CD4-positive, CD25-positive, alpha-beta regulatory T cell (primary cell): ENCODE results near the gene RIPOR2. TPM values are rescaled to one million over a fixed set of nuclear protein-coding genes. Genes with fewer than 3 reads are reported as not detected.

Source experiments
- ATAC-seq, 2 donors: fragments of 150-1000 bp; cut with Tn5 transposase; one replicate each; pipeline ENCODE4 v1.10.0; 2021; ENCODE audit warnings: low read depth in 2 of 2, moderate number of reproducible peaks in 2 of 2, moderate library complexity in 1 of 2
- DNase-seq, 3 donors: peaks; one replicate each; pipeline versions ENCODE4 v3.0.0 to v3.0.0-alpha.2; 2012 to 2022; ENCODE audit warnings: mixed read lengths in 1 of 3
- H3K27ac ChIP-seq: one replicate; pipeline ENCODE4 v1.7.0; 2013; ENCODE audit warnings: mild to moderate bottlenecking, low read length; ENCODE audit not compliant: insufficient read depth, poor library complexity, severe bottlenecking
- H3K27me3 ChIP-seq: one replicate; pipeline ENCODE4 v1.7.0; 2013; ENCODE audit warnings: low read length; ENCODE audit not compliant: control insufficient read depth, insufficient read depth
- H3K36me3 ChIP-seq: one replicate; pipeline ENCODE4 v1.7.0; 2013; ENCODE audit warnings: mild to moderate bottlenecking, low read length, moderate library complexity; ENCODE audit not compliant: control insufficient read depth, insufficient read depth
- H3K4me1 ChIP-seq: 2 replicates; pipeline ENCODE4 v1.7.0; 2013; ENCODE audit warnings: mild to moderate bottlenecking, low read length; ENCODE audit not compliant: insufficient read depth, control insufficient read depth, poor library complexity, severe bottlenecking
- H3K4me3 ChIP-seq: one replicate; pipeline ENCODE4 v1.7.0; 2013; ENCODE audit warnings: low read depth, mild to moderate bottlenecking, low read length, moderate library complexity
- H3K9me3 ChIP-seq, 2 experiments: 1 replicate in 1 of 2; 2 replicates in 1 of 2; pipeline ENCODE4 v1.7.0; 2013; ENCODE audit warnings: low read length in 2 of 2, mild to moderate bottlenecking in 1 of 2, moderate library complexity in 1 of 2; ENCODE audit not compliant: control insufficient read depth in 2 of 2
- H3K27ac Mint-ChIP-seq, 3 donors: one replicate each; pipeline ENCODE4 v1.8.0; 2020 to 2022; ENCODE audit warnings: mild to moderate bottlenecking in 3 of 3, mixed read lengths in 3 of 3, moderate library complexity in 2 of 3
- H3K27me3 Mint-ChIP-seq: one replicate; pipeline ENCODE4 v1.8.0; 2022; ENCODE audit warnings: mild to moderate bottlenecking, mixed read lengths
- H3K36me3 Mint-ChIP-seq: one replicate; pipeline ENCODE4 v1.8.0; 2020; ENCODE audit warnings: mixed read lengths
- H3K4me1 Mint-ChIP-seq, 4 donors: one replicate each; pipeline ENCODE4 v1.8.0; 2020 to 2022; ENCODE audit warnings: mixed read lengths in 4 of 4, mild to moderate bottlenecking in 1 of 4
- H3K4me3 Mint-ChIP-seq, 4 donors: one replicate each; pipeline ENCODE4 v1.8.0; 2020 to 2022; ENCODE audit warnings: mild to moderate bottlenecking in 4 of 4, mixed read lengths in 4 of 4, moderate library complexity in 3 of 4
- H3K9me3 Mint-ChIP-seq, 7 donors: one replicate each; pipeline ENCODE4 v1.8.0; 2020 to 2022; ENCODE audit warnings: mixed read lengths in 7 of 7, mild to moderate bottlenecking in 3 of 7, moderate library complexity in 2 of 7
- polyA plus RNA-seq, 4 donors: library from polyadenylated mRNA; unstranded; fragments of 300-500 nt; fragmentation: Illumina TruSeq; gene quantifications; one replicate each; pipeline ENCODE4 v1.2.3, GENCODE V29; 2021
- total RNA-seq: library from RNA; stranded (reverse); gene quantifications from one replicate; pipeline ENCODE4 v1.2.3, GENCODE V29; 2022

RIPOR2 gene
- total and polyA plus RNA-seq, 5 donors from 2014 or later: 320 to 435 (median 393) TPM

DNA sequence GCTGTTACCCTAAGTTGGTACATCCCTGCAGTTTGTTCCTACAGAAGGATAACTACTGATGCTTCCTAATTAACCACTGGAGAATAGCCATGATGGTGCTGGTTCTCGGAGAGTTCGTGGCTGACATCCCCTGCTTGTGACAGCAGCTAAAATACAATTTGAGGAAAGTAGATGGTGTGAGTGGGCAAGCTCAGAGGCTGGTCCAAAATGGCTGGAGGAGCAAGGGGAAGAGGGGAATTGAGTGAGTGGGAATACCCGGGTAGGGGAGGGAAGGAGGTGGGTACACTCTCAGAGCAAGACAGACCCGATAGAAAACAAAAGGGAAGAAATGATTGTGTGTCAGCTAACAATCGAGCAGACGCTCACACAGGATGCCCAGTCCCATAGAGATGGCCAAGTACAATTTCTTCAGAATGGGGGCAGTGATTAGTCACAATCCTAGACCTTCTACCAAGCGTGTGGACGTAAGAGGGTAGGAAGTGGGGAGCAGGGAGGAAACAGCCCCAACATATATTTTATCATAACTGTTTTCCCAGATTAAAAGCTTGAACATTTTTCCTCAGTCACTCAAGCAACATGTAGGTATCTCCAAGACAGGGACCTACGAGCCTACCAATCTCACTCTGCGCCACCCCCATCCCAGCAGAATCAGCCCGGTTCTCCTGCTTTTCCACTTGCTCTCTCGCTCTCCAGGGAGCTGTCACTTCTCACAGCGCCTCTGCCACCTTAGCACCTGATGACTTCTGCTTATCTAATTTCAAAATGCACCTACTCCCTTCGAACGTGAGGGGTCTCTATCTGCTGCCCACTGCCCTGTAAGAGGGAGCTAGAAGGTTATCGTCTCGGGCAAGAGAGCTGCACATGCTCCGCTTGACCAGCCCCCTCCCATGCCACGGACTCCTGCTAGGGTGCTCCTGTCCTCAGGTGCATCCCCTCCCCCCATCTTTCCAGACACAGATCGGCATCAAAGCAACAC, 26.2 kb downstream of the RIPOR2 start:
- H3K36me3 ChIP-seq: peaks cover 56% of the 10 kb centered on the region
- ATAC-seq (no peak), DNase-seq (no peak)

DNA sequence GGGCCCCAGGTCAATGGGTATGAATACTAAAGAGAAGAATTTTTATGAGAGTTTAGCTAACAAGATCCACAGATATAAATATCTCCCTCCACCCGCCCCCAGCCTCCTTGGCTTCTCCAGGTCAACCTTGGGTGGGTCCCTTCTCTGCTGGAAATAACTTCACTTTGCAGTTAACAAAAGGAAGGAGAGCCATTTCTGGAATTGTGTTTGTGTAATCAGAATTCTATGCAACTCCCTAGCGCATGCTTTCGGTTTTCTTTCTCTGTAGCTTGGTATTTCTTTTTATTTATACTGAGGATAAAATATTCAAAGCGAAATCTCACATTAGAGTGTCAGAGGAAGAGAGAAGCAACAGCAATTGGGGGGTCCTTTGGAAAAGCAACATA, 27.1 kb downstream of the RIPOR2 start:
- H3K4me3 Mint-ChIP-seq: peak overlapping the region; percentile 92 to 98 (median 94)
- Histone ChIP-seq H3K9me3 (no peaks in the 10 kb centered on the region), H3K27ac (peak overlapping the region; percentile 74), H3K36me3 (peaks cover 58% of the 10 kb centered on the region), H3K4me1 (peaks cover 92% of the 10 kb centered on the region), H3K27me3 (no peaks in the 10 kb centered on the region), H3K4me3 (peak overlapping the region; percentile 61)
- H3K9me3 Mint-ChIP-seq: peaks cover 0 to 1% (median 0%) of the 10 kb centered on the region in 7 donors
- no peaks in the 10 kb centered on the region for H3K27me3 Mint-ChIP-seq
- no peak for DNase-seq
- ATAC-seq: no peak
- peaks cover 76% of the 10 kb centered on the region for H3K36me3 Mint-ChIP-seq
- H3K27ac Mint-ChIP-seq: peak overlapping the region; percentile 78 to 99 (median 96)
- peaks cover 21 to 98% (median 91%) of the 10 kb centered on the region in 4 donors for H3K4me1 Mint-ChIP-seq

More for the DNA sequence above, 26.2 kb downstream of the RIPOR2 start:
- peak overlapping the region; percentile 61 for H3K4me3 ChIP-seq
- Mint-ChIP-seq H3K9me3 (peaks cover 0 to 1% (median 0%) of the 10 kb centered on the region in 7 donors), H3K4me3 (peak overlapping the region; percentile 92 to 98 (median 94)), H3K27ac (peak overlapping the region; percentile 78 to 99 (median 96)), H3K27me3 (no peaks in the 10 kb centered on the region), H3K36me3 (peaks cover 72% of the 10 kb centered on the region), H3K4me1 (peaks cover 23 to 98% (median 91%) of the 10 kb centered on the region in 4 donors)
- H3K27ac ChIP-seq: peak overlapping the region; percentile 74
- H3K9me3 ChIP-seq: no peaks in the 10 kb centered on the region
- peaks cover 96% of the 10 kb centered on the region for H3K4me1 ChIP-seq
- no peaks in the 10 kb centered on the region for H3K27me3 ChIP-seq

GRCh38 chr6:24907919-24908649, 27.7 kb downstream of the RIPOR2 start:
- Mint-ChIP-seq H3K27ac (peak overlapping the region; percentile 77 to 99 (median 78)), H3K9me3 (peaks cover 0 to 2% (median 0%) of the 10 kb centered on the region in 7 donors), H3K4me1 (peaks cover 17 to 97% (median 87%) of the 10 kb centered on the region in 4 donors), H3K4me3 (peak overlapping the region; percentile 92 to 98 (median 94)), H3K27me3 (no peaks in the 10 kb centered on the region), H3K36me3 (peaks cover 80% of the 10 kb centered on the region)
- no peaks in the 10 kb centered on the region for H3K27me3 ChIP-seq
- no peaks in the 10 kb centered on the region for H3K9me3 ChIP-seq
- ATAC-seq (no peak), DNase-seq (no peak)
- peaks cover 59% of the 10 kb centered on the region for H3K36me3 ChIP-seq
- peak overlapping the region; percentile 74 for H3K27ac ChIP-seq
- H3K4me1 ChIP-seq: peaks cover 88% of the 10 kb centered on the region
- peak overlapping the region; percentile 61 for H3K4me3 ChIP-seq

- H3K4me3 ChIP-seq: peak overlapping the region; percentile 11
- ATAC-seq (no peak), DNase-seq (no peak)
- Mint-ChIP-seq H3K27ac (peak overlapping the region; percentile 38 to 96 (median 78)), H3K27me3 (no peaks in the 10 kb centered on the region), H3K4me3 (peak overlapping the region in 3 of 4 donors; percentile 50 to 92 (median 73)), H3K36me3 (peaks cover 78% of the 10 kb centered on the region), H3K4me1 (peaks cover 25 to 97% (median 84%) of the 10 kb centered on the region in 4 donors), H3K9me3 (peaks cover 0 to 8% (median 0%) of the 10 kb centered on the region in 7 donors)
- H3K27ac ChIP-seq: peak overlapping the region; percentile 74
- H3K27me3 ChIP-seq: no peaks in the 10 kb centered on the region
- peaks cover 85% of the 10 kb centered on the region for H3K4me1 ChIP-seq
- no peaks in the 10 kb centered on the region for H3K9me3 ChIP-seq
- H3K36me3 ChIP-seq: peaks cover 63% of the 10 kb centered on the region
These were observed 29.4 kb downstream of the RIPOR2 start for GRCh38 chr6:24906314-24906713.

GRCh38 chr6:24905483-24905882, 30.3 kb downstream of the RIPOR2 start:
- H3K36me3 Mint-ChIP-seq: peaks cover 79% of the 10 kb centered on the region
- Histone ChIP-seq H3K27ac (peak overlapping the region; percentile 74), H3K4me3 (no peak overlapping the region), H3K36me3 (peaks cover 71% of the 10 kb centered on the region), H3K9me3 (no peaks in the 10 kb centered on the region), H3K27me3 (no peaks in the 10 kb centered on the region), H3K4me1 (peaks cover 85% of the 10 kb centered on the region)
- H3K27me3 Mint-ChIP-seq: no peaks in the 10 kb centered on the region
- H3K4me1 Mint-ChIP-seq: peaks cover 25 to 99% (median 87%) of the 10 kb centered on the region in 4 donors
- no peak for DNase-seq
- peaks cover 0 to 8% (median 0%) of the 10 kb centered on the region in 7 donors for H3K9me3 Mint-ChIP-seq
- peak overlapping the region in 1 of 4 donors; percentile 73 for H3K4me3 Mint-ChIP-seq
- peak overlapping the region; percentile 59 to 96 (median 78) for H3K27ac Mint-ChIP-seq
- ATAC-seq: no peak

DNA sequence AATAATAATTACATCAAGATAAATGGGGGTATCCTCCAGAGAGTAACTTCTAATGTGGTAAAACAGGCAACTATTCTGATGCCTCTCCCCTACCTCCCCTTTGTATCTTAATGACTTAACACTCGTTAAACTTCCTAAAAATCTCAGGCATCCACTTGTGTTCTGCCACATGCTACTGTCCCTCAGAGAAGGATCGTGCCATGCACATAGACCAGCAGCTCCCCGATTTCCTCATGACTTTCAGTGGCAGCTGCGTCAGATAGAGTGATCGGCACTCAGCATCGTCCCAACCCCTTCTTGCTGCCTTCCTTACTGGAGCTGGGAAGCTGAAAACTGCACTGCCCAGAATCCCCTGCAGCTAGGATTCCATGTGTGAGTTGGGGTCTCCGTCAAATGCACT, 32.1 kb downstream of the RIPOR2 start:
- Mint-ChIP-seq H3K9me3 (peaks cover 0 to 8% (median 0%) of the 10 kb centered on the region in 7 donors), H3K27ac (peak overlapping the region; percentile 43 to 92 (median 68)), H3K36me3 (peaks cover 76% of the 10 kb centered on the region), H3K27me3 (no peaks in the 10 kb centered on the region), H3K4me1 (peaks cover 39 to 98% (median 83%) of the 10 kb centered on the region in 4 donors), H3K4me3 (peak overlapping the region in 3 of 4 donors; percentile 23 to 57 (median 37))
- Histone ChIP-seq H3K36me3 (peaks cover 86% of the 10 kb centered on the region), H3K27me3 (no peaks in the 10 kb centered on the region), H3K4me3 (no peak overlapping the region), H3K27ac (peak overlapping the region; percentile 39), H3K9me3 (no peaks in the 10 kb centered on the region), H3K4me1 (peaks cover 83% of the 10 kb centered on the region)
- DNase-seq: no peak
- no peak for ATAC-seq

GRCh38 chr6:24902782-24903181, 33.0 kb downstream of the RIPOR2 start:
- Mint-ChIP-seq H3K27me3 (no peaks in the 10 kb centered on the region), H3K9me3 (peaks cover 0 to 8% (median 0%) of the 10 kb centered on the region in 7 donors), H3K4me3 (peak overlapping the region in 3 of 4 donors; percentile 46 to 74 (median 48)), H3K36me3 (peaks cover 82% of the 10 kb centered on the region), H3K27ac (peak overlapping the region; percentile 87 to 94 (median 92)), H3K4me1 (peaks cover 35 to 98% (median 82%) of the 10 kb centered on the region in 4 donors)
- H3K27me3 ChIP-seq: no peaks in the 10 kb centered on the region
- peak overlapping the region; percentile 54 for H3K4me3 ChIP-seq
- H3K9me3 ChIP-seq: no peaks in the 10 kb centered on the region
- peaks cover 77% of the 10 kb centered on the region for H3K4me1 ChIP-seq
- ATAC-seq (no peak), DNase-seq (no peak)
- H3K36me3 ChIP-seq: peaks cover 92% of the 10 kb centered on the region
- H3K27ac ChIP-seq: peak overlapping the region; percentile 39
